Measurements from ENCODE around the gene EVA1C.

EVA1C gene

GRCh38 chr21:32562915-32563314 is 150.4 kb downstream of the EVA1C start:
- no peak for DNase-seq (ENCODE audit: low spot score)
